Measurements from ENCODE around the gene INPP4B. TPM values are rescaled to one million over a fixed set of nuclear protein-coding genes. Genes with fewer than 3 reads are reported as not detected.

INPP4B gene
- total RNA-seq, 3 donors from 2014 or later = 15.8 to 113 (median 93.4) TPM

DNA sequence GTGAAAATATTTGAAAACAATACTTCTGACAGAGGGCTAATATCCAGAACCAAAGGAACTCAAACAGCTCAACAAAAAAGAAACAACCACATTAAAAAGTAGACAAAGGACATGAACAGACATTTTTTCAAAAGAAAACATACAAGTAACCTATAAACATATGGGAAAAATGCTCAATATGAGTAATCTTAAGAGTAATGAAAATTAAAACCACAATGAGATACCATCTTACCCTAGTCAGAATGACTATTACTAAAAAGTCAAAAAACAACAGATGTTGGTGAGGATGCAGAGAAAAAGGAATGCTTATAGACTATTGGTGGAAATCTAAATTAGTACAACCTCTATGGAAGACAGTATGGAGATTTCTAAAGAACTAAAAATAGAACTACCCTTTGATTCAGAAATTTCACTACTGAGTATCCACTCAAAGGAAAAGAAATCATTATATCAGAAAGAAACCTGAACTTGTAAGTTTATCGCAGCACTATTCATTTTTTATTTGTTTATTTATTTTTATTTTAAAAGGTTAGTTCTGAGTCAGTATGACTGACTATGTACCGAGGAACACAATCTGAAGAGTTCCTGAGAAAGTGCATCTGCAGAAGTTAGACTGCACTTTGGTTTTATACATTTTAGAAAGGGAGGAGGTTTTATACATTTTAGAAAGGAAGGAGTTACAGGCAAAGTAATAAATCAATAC, 231.3 kb downstream of the INPP4B start:
- H3K4me3 ChIP-seq = no peak overlapping the region
- intact Hi-C loops (cut with DNase I; ENCODE audit: low total_unique reads) = no loop called here
- H3K9me3 ChIP-seq = no peaks in the 10 kb centered on the region

GRCh38 chr4:142607976-142608375, 238.1 kb downstream of the INPP4B start:
- Histone ChIP-seq H3K9me3 (peaks cover 5 to 12% of the 10 kb centered on the region in 2 donors), H3K4me1 (no peaks in the 10 kb centered on the region), H3K27ac (no peak overlapping the region), H3K27me3 (no peaks in the 10 kb centered on the region), H3K36me3 (no peaks in the 10 kb centered on the region), H3K4me3 (no peak overlapping the region)
- no peak for DNase-seq (ENCODE audit: low spot score in 2 of 2)
- intact Hi-C loops (cut with DNase I; ENCODE audit: low total_unique reads) = no loop called here
- no peak for TF ChIP-seq POLR2AphosphoS5 (IDR thresholded peaks at IDR 0.05)
- TF ChIP-seq POLR2A (IDR thresholded peaks at IDR 0.05) = no peak
- no peak for TF ChIP-seq CTCF (IDR thresholded peaks at IDR 0.05)

More for the DNA sequence above, 231.3 kb downstream of the INPP4B start:
- no peaks in the 10 kb centered on the region for H3K4me1 ChIP-seq
- no peak for DNase-seq (ENCODE audit: low spot score in 2 of 2)
- H3K27me3 ChIP-seq = no peaks in the 10 kb centered on the region
- no peaks in the 10 kb centered on the region for H3K36me3 ChIP-seq
- no peak overlapping the region for H3K27ac ChIP-seq
- TF ChIP-seq CTCF (IDR thresholded peaks at IDR 0.05) (no peak), POLR2AphosphoS5 (IDR thresholded peaks at IDR 0.05) (no peak), POLR2A (IDR thresholded peaks at IDR 0.05) (no peak)

DNA sequence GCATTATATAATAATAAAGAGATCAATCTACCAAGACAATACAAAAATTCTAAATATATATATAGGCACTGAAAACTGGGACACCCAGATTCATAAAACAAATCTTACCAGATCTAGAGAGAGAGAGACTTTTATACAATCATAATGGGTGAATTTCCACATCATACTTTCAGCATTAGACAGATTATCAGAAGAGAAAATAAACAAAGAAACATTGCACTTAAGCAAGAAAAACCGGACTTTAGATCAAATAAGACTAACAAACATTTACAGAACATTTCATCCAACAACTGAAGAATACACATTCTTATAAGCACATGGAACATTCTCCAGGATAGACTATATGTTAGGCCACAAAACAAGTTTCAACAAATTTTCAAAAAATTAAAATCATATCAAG, 245.1 kb downstream of the INPP4B start:
- H3K36me3 ChIP-seq = no peaks in the 10 kb centered on the region
- TF ChIP-seq CTCF (IDR thresholded peaks at IDR 0.05) (no peak), POLR2A (IDR thresholded peaks at IDR 0.05) (no peak), POLR2AphosphoS5 (IDR thresholded peaks at IDR 0.05) (no peak)
- intact Hi-C loops (cut with DNase I; ENCODE audit: low total_unique reads) = no loop called here
- no peaks in the 10 kb centered on the region for H3K27me3 ChIP-seq
- no peak overlapping the region for H3K4me3 ChIP-seq
- H3K4me1 ChIP-seq = no peaks in the 10 kb centered on the region
- H3K27ac ChIP-seq = peak overlapping the region in 1 of 2 donors; percentile 30
- DNase-seq (ENCODE audit: low spot score in 2 of 2) = no peak
- peaks cover 5 to 17% of the 10 kb centered on the region in 2 donors for H3K9me3 ChIP-seq

DNA sequence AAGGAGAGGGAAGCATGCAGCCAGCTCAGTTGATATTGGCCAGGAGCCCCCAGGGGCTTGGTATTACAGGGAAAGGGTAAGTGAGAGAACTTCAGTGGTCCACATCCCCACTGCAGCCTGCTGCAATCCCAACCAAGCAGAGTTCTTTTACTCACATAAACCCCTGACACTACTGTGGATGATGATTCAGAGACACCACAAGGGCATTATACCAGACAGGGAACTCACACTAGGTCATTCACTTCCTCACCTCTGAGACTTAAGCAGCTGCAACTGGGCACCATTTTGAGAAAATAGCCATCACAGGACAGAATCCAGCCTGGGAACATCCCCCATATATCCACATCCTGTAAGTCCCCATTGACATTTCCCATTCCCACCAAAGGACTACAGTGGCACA, 248.0 kb downstream of the INPP4B start:
- H3K9me3 ChIP-seq = peaks cover 0 to 6% of the 10 kb centered on the region in 2 donors
- H3K27me3 ChIP-seq = no peaks in the 10 kb centered on the region
- H3K27ac ChIP-seq = no peak overlapping the region
- no peaks in the 10 kb centered on the region for H3K4me1 ChIP-seq
- no peaks in the 10 kb centered on the region for H3K36me3 ChIP-seq
- no peak for DNase-seq (ENCODE audit: low spot score in 2 of 2)
- H3K4me3 ChIP-seq = no peak overlapping the region
- TF ChIP-seq CTCF (IDR thresholded peaks at IDR 0.05) = no peak
- intact Hi-C loops (cut with DNase I; ENCODE audit: low total_unique reads) = no loop called here

- intact Hi-C loops (cut with DNase I; ENCODE audit: low total_unique reads) = no loop called here
- H3K9me3 ChIP-seq = no peaks in the 10 kb centered on the region
- TF ChIP-seq POLR2A (IDR thresholded peaks at IDR 0.05) (no peak), CTCF (IDR thresholded peaks at IDR 0.05) (no peak), POLR2AphosphoS5 (IDR thresholded peaks at IDR 0.05) (no peak)
- H3K4me3 ChIP-seq = no peak overlapping the region
- no peaks in the 10 kb centered on the region for H3K4me1 ChIP-seq
- DNase-seq (ENCODE audit: low spot score in 2 of 2) = no peak
- no peak overlapping the region for H3K27ac ChIP-seq
- no peaks in the 10 kb centered on the region for H3K36me3 ChIP-seq
- H3K27me3 ChIP-seq = no peaks in the 10 kb centered on the region
Measured at GRCh38 chr4:142596595-142596994, 249.5 kb downstream of the INPP4B start.

All from breast epithelium (tissue), 4 donors.